Fibroblast of villous mesenchyme (primary cell): Measurements from ENCODE around the gene MID1IP1. TPM values are rescaled to one million over a fixed set of nuclear protein-coding genes. Genes with fewer than 3 reads are reported as not detected.

Experiments
- DNase-seq: peaks from one replicate; pipeline ENCODE4 v3.0.0-alpha.2; 2010; ENCODE audit warnings: low read depth
- H3K4me3 ChIP-seq: 2 replicates; pipeline ENCODE4 v1.5.1; 2011; ENCODE audit warnings: low read depth, mild to moderate bottlenecking, low read length
- CTCF ChIP-seq: IDR thresholded peaks from 2 replicates; pipeline ENCODE4 v1.5.1; 2012; ENCODE audit warnings: low read depth, mild to moderate bottlenecking, low read length; ENCODE audit not compliant: insufficient read depth
- total RNA-seq: library from RNA; depleted of rRNA; stranded (reverse); fragments of >200 nt; gene quantifications from 2 replicates; pipeline ENCODE4 v1.2.3, GENCODE V29; 2012

The MID1IP1 gene
- total RNA-seq, 1 donor: 52.7 TPM

DNA sequence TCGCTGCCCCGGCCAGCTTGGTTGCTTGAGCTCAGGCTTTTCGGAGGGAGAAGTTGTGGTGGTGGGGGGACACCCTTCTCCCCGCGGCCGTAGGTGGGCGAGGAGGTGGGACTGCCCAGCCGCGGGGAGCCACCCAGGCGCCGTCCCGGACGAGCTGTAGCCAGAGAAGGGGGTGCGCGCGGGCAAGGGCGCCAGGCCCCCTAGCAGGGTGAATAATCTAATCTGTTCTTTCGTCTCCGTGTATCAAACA, 3.1 kb downstream of the MID1IP1 start:
- DNase-seq: no peak
- no peak for TF ChIP-seq CTCF
- peak overlapping the region; percentile 75 for H3K4me3 ChIP-seq

DNA sequence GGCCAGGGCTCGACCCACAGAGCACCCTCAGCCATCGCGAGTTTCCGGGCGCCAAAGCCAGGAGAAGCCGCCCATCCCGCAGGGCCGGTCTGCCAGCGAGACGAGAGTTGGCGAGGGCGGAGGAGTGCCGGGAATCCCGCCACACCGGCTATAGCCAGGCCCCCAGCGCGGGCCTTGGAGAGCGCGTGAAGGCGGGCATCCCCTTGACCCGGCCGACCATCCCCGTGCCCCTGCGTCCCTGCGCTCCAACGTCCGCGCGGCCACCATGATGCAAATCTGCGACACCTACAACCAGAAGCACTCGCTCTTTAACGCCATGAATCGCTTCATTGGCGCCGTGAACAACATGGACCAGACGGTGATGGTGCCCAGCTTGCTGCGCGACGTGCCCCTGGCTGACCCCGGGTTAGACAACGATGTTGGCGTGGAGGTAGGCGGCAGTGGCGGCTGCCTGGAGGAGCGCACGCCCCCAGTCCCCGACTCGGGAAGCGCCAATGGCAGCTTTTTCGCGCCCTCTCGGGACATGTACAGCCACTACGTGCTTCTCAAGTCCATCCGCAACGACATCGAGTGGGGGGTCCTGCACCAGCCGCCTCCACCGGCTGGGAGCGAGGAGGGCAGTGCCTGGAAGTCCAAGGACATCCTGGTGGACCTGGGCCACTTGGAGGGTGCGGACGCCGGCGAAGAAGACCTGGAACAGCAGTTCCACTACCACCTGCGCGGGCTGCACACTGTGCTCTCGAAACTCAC, 3.6 kb downstream of the MID1IP1 start:
- TF ChIP-seq CTCF: no peak
- H3K4me3 ChIP-seq: peak overlapping the region; percentile 75
- DNase-seq: no peak

DNA sequence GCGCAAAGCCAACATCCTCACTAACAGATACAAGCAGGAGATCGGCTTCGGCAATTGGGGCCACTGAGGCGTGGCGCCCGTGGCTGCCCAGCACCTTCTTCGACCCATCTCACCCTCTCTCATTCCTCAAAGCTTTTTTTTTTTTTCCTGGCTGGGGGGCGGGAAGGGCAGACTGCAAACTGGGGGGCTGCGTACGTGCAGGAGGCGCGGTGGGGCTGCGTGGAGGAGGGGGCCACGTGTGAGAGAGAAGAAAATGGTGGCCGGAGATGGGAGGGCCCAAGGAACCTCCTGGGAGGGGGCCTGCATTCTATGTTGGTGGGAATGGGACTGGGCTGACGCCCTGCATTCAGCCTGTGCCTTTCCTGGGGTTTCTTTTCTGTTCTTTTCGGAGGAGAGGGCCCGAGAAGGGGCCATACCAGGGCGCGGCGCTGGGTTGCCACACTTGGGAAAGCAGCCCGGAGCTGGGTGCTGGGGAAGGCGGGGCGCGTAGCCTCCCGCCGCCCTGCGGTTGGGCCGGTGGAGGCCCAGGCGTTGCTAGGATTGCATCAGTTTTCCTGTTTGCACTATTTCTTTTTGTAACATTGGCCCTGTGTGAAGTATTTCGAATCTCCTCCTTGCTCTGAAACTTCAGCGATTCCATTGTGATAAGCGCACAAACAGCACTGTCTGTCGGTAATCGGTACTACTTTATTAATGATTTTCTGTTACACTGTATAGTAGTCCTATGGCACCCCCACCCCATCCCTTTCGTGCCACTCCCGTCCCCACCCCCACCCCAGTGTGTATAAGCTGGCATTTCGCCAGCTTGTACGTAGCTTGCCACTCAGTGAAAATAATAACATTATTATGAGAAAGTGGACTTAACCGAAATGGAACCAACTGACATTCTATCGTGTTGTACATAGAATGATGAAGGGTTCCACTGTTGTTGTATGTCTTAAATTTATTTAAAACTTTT, 4.5 kb downstream of the MID1IP1 start:
- peak; percentile 85 for DNase-seq
- no peak for TF ChIP-seq CTCF
- peak overlapping the region; percentile 75 for H3K4me3 ChIP-seq

GRCh38 chrX:38806875-38807621, 5.8 kb downstream of the MID1IP1 start:
- no peak for TF ChIP-seq CTCF
- H3K4me3 ChIP-seq: peak overlapping the region; percentile 75
- no peak for DNase-seq

GRCh38 chrX:38807873-38808272, 6.6 kb downstream of the MID1IP1 start:
- TF ChIP-seq CTCF: no peak
- no peak overlapping the region for H3K4me3 ChIP-seq
- peak; percentile 32 for DNase-seq

- TF ChIP-seq CTCF: no peak
- no peak overlapping the region for H3K4me3 ChIP-seq
- no peak for DNase-seq
These were observed 10.4 kb downstream of the MID1IP1 start for GRCh38 chrX:38811515-38812243.
